Neural progenitor cell (in vitro differentiated cells): ENCODE measurements around the gene THRB. TPM values are rescaled to one million over a fixed set of nuclear protein-coding genes. Genes with fewer than 3 reads are reported as not detected.

Source experiments
- DNase-seq: peaks from one replicate; pipeline ENCODE4 v3.0.0-alpha.2; 2016; ENCODE audit warnings: low spot score
- H2AFZ ChIP-seq: fragments of 200-600 bp; sonication (generic); replicated peaks from 2 replicates; pipeline ENCODE4 v1.6.1; 2016; ENCODE audit warnings: antibody characterized with exemption
- H3F3A ChIP-seq: fragments of 200-600 bp; sonication (generic); 2 replicates; pipeline ENCODE4 v1.6.1; 2016; ENCODE audit warnings: antibody characterized with exemption, low read depth
- H3K27ac ChIP-seq: fragments of 200-600 bp; sonication (generic); 2 replicates; pipeline ENCODE4 v1.5.1; 2016; ENCODE audit warnings: mild to moderate bottlenecking
- H3K27me3 ChIP-seq: fragments of 200-600 bp; sonication (generic); 2 replicates; pipeline ENCODE4 v1.6.1; 2016; ENCODE audit warnings: mild to moderate bottlenecking, moderate library complexity
- H3K36me3 ChIP-seq: fragments of 200-600 bp; sonication (generic); 2 replicates; pipeline ENCODE4 v1.5.1; 2016
- H3K4me1 ChIP-seq: fragments of 200-600 bp; sonication (generic); 2 replicates; pipeline ENCODE4 v1.6.1; 2016; ENCODE audit warnings: mixed run types
- H3K4me2 ChIP-seq: fragments of 200-600 bp; sonication (generic); 2 replicates; pipeline ENCODE4 v1.6.1; 2016
- H3K4me3 ChIP-seq: fragments of 200-600 bp; sonication (generic); 2 replicates; pipeline ENCODE4 v1.5.1; 2016
- H3K79me2 ChIP-seq: fragments of 200-600 bp; sonication (generic); 2 replicates; pipeline ENCODE4 v1.6.1; 2016; ENCODE audit warnings: low read depth
- H3K9ac ChIP-seq: fragments of 200-600 bp; sonication (generic); 2 replicates; pipeline ENCODE4 v1.6.1; 2016
- H3K9me3 ChIP-seq: fragments of 200-600 bp; sonication (generic); 2 replicates; pipeline ENCODE4 v1.5.1; 2016; ENCODE audit warnings: low read depth
- H4K20me1 ChIP-seq: fragments of 200-600 bp; sonication (generic); 2 replicates; pipeline ENCODE4 v1.6.1; 2016; ENCODE audit warnings: low read depth
- H3K27ac Mint-ChIP-seq: 3 replicates; pipeline ENCODE4 v1.8.0; 2021; ENCODE audit warnings: mixed read lengths
- H3K27me3 Mint-ChIP-seq: 2 replicates; pipeline ENCODE4 v1.8.0; 2022; ENCODE audit warnings: low read depth, mild to moderate bottlenecking, inconsistent platforms, moderate library complexity, mixed read lengths; ENCODE audit not compliant: insufficient read depth
- H3K36me3 Mint-ChIP-seq: 3 replicates; pipeline ENCODE4 v1.8.0; 2021; ENCODE audit warnings: mixed read lengths
- H3K4me1 Mint-ChIP-seq: 3 replicates; pipeline ENCODE4 v1.8.0; 2021; ENCODE audit warnings: mixed read lengths
- H3K4me3 Mint-ChIP-seq: 3 replicates; pipeline ENCODE4 v1.8.0; 2021; ENCODE audit warnings: mild to moderate bottlenecking, moderate library complexity, mixed read lengths
- H3K9me3 Mint-ChIP-seq: 3 replicates; pipeline ENCODE4 v1.8.0; 2020; ENCODE audit warnings: mixed read lengths
- CTCF ChIP-seq: fragments of 200-600 bp; sonication (generic); IDR thresholded peaks from 2 replicates; pipeline ENCODE4 v1.5.1; 2017; ENCODE audit warnings: antibody characterized with exemption, mild to moderate bottlenecking
- EZH2 ChIP-seq: fragments of 200-600 bp; sonication (generic); IDR thresholded peaks from 2 replicates; pipeline ENCODE4 v1.6.1; 2017; ENCODE audit warnings: antibody characterized with exemption, mild to moderate bottlenecking, moderate library complexity
- EZH2phosphoT487 ChIP-seq: fragments of 200-600 bp; sonication (generic); IDR thresholded peaks from 2 replicates; pipeline ENCODE4 v1.6.1; 2017; ENCODE audit warnings: antibody characterized with exemption
- total RNA-seq: library from RNA; depleted of rRNA; stranded (reverse); fragments of >200 nt; gene quantifications from 2 replicates; pipeline ENCODE4 v1.2.3, GENCODE V29; 2015; ENCODE audit warnings: low replicate concordance

Gene THRB
- total RNA-seq, 1 donor from 2014 or later, result 1.2 TPM

DNA sequence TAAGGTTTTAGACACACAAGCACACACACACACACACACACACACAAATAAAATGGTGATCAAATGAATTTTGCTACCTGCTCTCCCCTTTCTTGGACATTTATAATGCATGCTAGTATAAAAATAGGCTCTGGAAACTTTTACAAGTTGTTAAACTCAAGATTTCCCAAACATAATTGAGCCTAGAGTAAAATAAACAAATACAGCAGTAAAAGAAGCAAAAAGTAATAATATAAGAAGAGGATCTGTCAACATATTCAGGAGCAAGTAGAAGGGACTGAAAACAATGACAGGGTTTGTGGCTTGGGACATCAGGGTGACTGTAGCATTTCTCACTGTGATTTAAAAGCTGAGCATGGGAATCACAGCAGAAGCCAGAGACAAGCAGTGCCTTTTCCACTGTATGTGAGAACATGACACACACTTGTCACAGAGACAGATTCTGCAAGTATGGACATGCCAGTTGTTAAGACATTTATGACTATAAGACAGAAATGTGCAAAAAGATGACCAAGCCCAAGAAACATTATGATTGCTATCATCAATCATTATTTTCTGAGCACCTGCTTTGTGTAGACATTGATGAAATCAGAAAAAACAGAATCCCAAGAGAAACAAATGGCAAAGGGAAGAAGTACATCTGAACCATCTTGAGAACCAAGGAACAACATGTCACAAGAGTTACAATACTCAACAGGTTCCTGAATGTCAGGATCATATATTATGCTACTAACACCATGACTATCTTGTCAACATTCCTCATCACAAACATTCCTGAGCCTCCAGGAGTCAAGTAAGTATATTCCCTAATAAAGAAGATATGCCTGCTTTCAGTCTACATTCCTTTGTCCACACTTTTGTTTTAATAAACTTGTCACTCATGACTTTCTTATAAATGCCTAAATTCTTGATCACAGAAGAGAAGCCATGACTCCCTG is 7.1 kb downstream of the THRB start:
- Histone ChIP-seq H3K4me1 (no peaks in the 10 kb centered on the region), H2AFZ (no peak overlapping the region), H4K20me1 (no peaks in the 10 kb centered on the region), H3K27ac (no peak overlapping the region), H3K4me3 (no peak overlapping the region), H3K79me2 (no peaks in the 10 kb centered on the region), H3K36me3 (no peaks in the 10 kb centered on the region), H3K9me3 (no peaks in the 10 kb centered on the region), H3K9ac (no peak overlapping the region), H3F3A (no peaks in the 10 kb centered on the region), H3K4me2 (no peak overlapping the region), H3K27me3 (peaks cover 15% of the 10 kb centered on the region)
- H3K4me3 Mint-ChIP-seq, result no peak overlapping the region
- no peaks in the 10 kb centered on the region for H3K9me3 Mint-ChIP-seq
- TF ChIP-seq CTCF (no peak), EZH2phosphoT487 (no peak), EZH2 (no peak)
- DNase-seq, result no peak
- H3K27ac Mint-ChIP-seq, result no peak overlapping the region
- no peaks in the 10 kb centered on the region for H3K4me1 Mint-ChIP-seq
- peaks cover 11% of the 10 kb centered on the region for H3K27me3 Mint-ChIP-seq
- no peaks in the 10 kb centered on the region for H3K36me3 Mint-ChIP-seq

GRCh38 chr3:24485511-24485910 is 9.1 kb downstream of the THRB start:
- Histone ChIP-seq H3F3A (no peaks in the 10 kb centered on the region), H3K9me3 (no peaks in the 10 kb centered on the region), H3K79me2 (no peaks in the 10 kb centered on the region), H3K27ac (no peak overlapping the region), H3K36me3 (no peaks in the 10 kb centered on the region), H3K27me3 (no peaks in the 10 kb centered on the region), H3K4me2 (no peak overlapping the region), H3K4me1 (peaks cover 4% of the 10 kb centered on the region), H3K9ac (no peak overlapping the region), H3K4me3 (no peak overlapping the region), H2AFZ (no peak overlapping the region), H4K20me1 (no peaks in the 10 kb centered on the region)
- Mint-ChIP-seq H3K4me1 (no peaks in the 10 kb centered on the region), H3K27ac (no peak overlapping the region), H3K27me3 (no peaks in the 10 kb centered on the region), H3K4me3 (no peak overlapping the region), H3K36me3 (no peaks in the 10 kb centered on the region), H3K9me3 (no peaks in the 10 kb centered on the region)
- DNase-seq, result no peak
- no peak for TF ChIP-seq CTCF
- TF ChIP-seq EZH2phosphoT487, result no peak
- TF ChIP-seq EZH2, result no peak

- Histone ChIP-seq H4K20me1 (no peaks in the 10 kb centered on the region), H3F3A (no peaks in the 10 kb centered on the region), H3K4me3 (no peak overlapping the region), H3K9me3 (no peaks in the 10 kb centered on the region), H3K4me1 (peaks cover 5% of the 10 kb centered on the region), H3K4me2 (no peak overlapping the region), H3K27ac (no peak overlapping the region), H3K79me2 (no peaks in the 10 kb centered on the region), H3K36me3 (no peaks in the 10 kb centered on the region), H3K9ac (no peak overlapping the region), H3K27me3 (no peaks in the 10 kb centered on the region), H2AFZ (no peak overlapping the region)
- no peak for TF ChIP-seq EZH2
- no peak for TF ChIP-seq CTCF
- no peak for TF ChIP-seq EZH2phosphoT487
- Mint-ChIP-seq H3K4me1 (no peaks in the 10 kb centered on the region), H3K27me3 (no peaks in the 10 kb centered on the region), H3K9me3 (no peaks in the 10 kb centered on the region), H3K4me3 (no peak overlapping the region), H3K36me3 (no peaks in the 10 kb centered on the region), H3K27ac (no peak overlapping the region)
- no peak for DNase-seq
Measured at GRCh38 chr3:24483873-24484272, 10.8 kb downstream of the THRB start.
